Keratinocyte (primary cell): ENCODE measurements around the gene BRF1. TPM values are rescaled to one million over a fixed set of nuclear protein-coding genes. Genes with fewer than 3 reads are reported as not detected.

ENCODE experiments used
- DNase-seq: peaks from one replicate; pipeline ENCODE4 v3.0.0-alpha.2; 2011; ENCODE audit warnings: low read depth, missing footprints, low spot score
- FAIRE-seq: peaks from 2 replicates; lab custom pipeline; 2011; peaks lifted over from hg19 to GRCh38; lab: Jason Lieb, UNC
- H2AFZ ChIP-seq: 2 replicates; pipeline ENCODE4 v1.6.0; 2012; ENCODE audit warnings: low read length, control low read depth, inconsistent platforms; ENCODE audit not compliant: control insufficient read depth
- H3K27ac ChIP-seq: 2 replicates; pipeline ENCODE4 v1.5.1; 2011; ENCODE audit warnings: low read length; ENCODE audit not compliant: control insufficient read depth, insufficient read depth
- H3K27me3 ChIP-seq: 3 replicates; pipeline ENCODE4 v1.6.0; 2011; ENCODE audit warnings: low read length; ENCODE audit not compliant: control insufficient read depth, insufficient read depth; ENCODE audit errors: extremely low read depth
- H3K36me3 ChIP-seq, 2 experiments: 2 replicates in 1 of 2; 3 replicates in 1 of 2; pipeline ENCODE4 v1.5.1; 2011; ENCODE audit warnings: low read length in 2 of 2, mild to moderate bottlenecking in 1 of 2; ENCODE audit not compliant: control insufficient read depth in 2 of 2, insufficient read depth in 2 of 2; ENCODE audit errors: extremely low read depth in 1 of 2
- H3K4me1 ChIP-seq: 3 replicates; pipeline ENCODE4 v1.5.1; 2011; ENCODE audit warnings: low read length; ENCODE audit not compliant: control insufficient read depth, insufficient read depth; ENCODE audit errors: extremely low read depth
- H3K4me2 ChIP-seq: 3 replicates; pipeline ENCODE4 v1.6.0; 2011; ENCODE audit warnings: low read depth, low read length; ENCODE audit not compliant: control insufficient read depth, insufficient read depth; ENCODE audit errors: extremely low read depth
- H3K4me3 ChIP-seq, 3 experiments: fragments of 200-600 bp in 1 of 3; sonication (generic) in 1 of 3; 2 replicates in 2 of 3; 3 replicates in 1 of 3; pipeline ENCODE4 v1.5.1; 2011 to 2016; ENCODE audit warnings: low read length in 3 of 3, mild to moderate bottlenecking in 3 of 3, control low read depth in 2 of 3, inconsistent platforms in 1 of 3, low read depth in 1 of 3, mixed read lengths in 1 of 3, mixed run types in 1 of 3, moderate library complexity in 1 of 3; ENCODE audit not compliant: control insufficient read depth in 2 of 3, insufficient read depth in 2 of 3; ENCODE audit errors: extremely low read depth in 1 of 3
- H3K79me2 ChIP-seq: 2 replicates; pipeline ENCODE4 v1.6.0; 2012; ENCODE audit warnings: low read length; ENCODE audit not compliant: control insufficient read depth, insufficient read depth
- H3K9ac ChIP-seq: 3 replicates; pipeline ENCODE4 v1.6.0; 2011; ENCODE audit warnings: low read length; ENCODE audit not compliant: control insufficient read depth, insufficient read depth; ENCODE audit errors: extremely low read depth
- H3K9me1 ChIP-seq: 3 replicates; pipeline ENCODE4 v1.6.0; 2011; ENCODE audit warnings: low read length; ENCODE audit not compliant: control insufficient read depth, insufficient read depth; ENCODE audit errors: extremely low read depth
- H3K9me3 ChIP-seq: 2 replicates; pipeline ENCODE4 v1.5.1; 2012; ENCODE audit warnings: low read depth, low read length; ENCODE audit not compliant: control insufficient read depth
- H4K20me1 ChIP-seq: 3 replicates; pipeline ENCODE4 v1.6.0; 2011; ENCODE audit warnings: low read length; ENCODE audit not compliant: control insufficient read depth, insufficient read depth; ENCODE audit errors: extremely low read depth
- CTCF ChIP-seq, 3 experiments: IDR thresholded peaks in 1 of 3; conservative IDR thresholded peaks in 1 of 3; optimal IDR thresholded peaks in 1 of 3; 2 replicates in 2 of 3; 3 replicates in 1 of 3; pipeline versions ENCODE3 to v1.5.1; 2011; ENCODE audit warnings: low read length in 3 of 3, mild to moderate bottlenecking in 3 of 3, moderate library complexity in 2 of 3, control low read depth in 1 of 3, inconsistent platforms in 1 of 3; ENCODE audit not compliant: insufficient read depth in 2 of 3; ENCODE audit errors: extremely low read depth in 1 of 3
- EZH2 ChIP-seq: IDR thresholded peaks from one replicate; pipeline ENCODE4 v1.6.1; 2012; ENCODE audit warnings: inconsistent platforms, mild to moderate bottlenecking, low read length, moderate library complexity
- dilution Hi-C: fragments of 300-500 bp; cut with MboI; formaldehyde crosslinking; loops from one replicate; pipeline ENCODE4 v1.7.0; 2020; ENCODE audit warnings: low sequenced_read_pairs; ENCODE audit not compliant: extremely low pct_ligation_motif_present
- polyA plus RNA-seq, 5 experiments: library from polyadenylated mRNA; depleted of rRNA in 3 of 5; stranded (reverse) in 3 of 5; stranded (forward) in 1 of 5; unstranded in 1 of 5; fragments of >200 nt; gene quantifications; 1 replicate in 1 of 5; 2 replicates in 3 of 5; 3 replicates in 1 of 5; pipeline versions ENCODE4 v1.2.1 to v1.2.3, GENCODE V29; 2011 to 2012; ENCODE audit warnings: missing spikeins in 2 of 5, low read depth in 1 of 5, low replicate concordance in 1 of 5

Gene BRF1
- polyA plus RNA-seq, 1 donor (not counting 4 experiments of a cell fraction or from before 2014, with no cell fraction given) = 6.5 TPM

DNA sequence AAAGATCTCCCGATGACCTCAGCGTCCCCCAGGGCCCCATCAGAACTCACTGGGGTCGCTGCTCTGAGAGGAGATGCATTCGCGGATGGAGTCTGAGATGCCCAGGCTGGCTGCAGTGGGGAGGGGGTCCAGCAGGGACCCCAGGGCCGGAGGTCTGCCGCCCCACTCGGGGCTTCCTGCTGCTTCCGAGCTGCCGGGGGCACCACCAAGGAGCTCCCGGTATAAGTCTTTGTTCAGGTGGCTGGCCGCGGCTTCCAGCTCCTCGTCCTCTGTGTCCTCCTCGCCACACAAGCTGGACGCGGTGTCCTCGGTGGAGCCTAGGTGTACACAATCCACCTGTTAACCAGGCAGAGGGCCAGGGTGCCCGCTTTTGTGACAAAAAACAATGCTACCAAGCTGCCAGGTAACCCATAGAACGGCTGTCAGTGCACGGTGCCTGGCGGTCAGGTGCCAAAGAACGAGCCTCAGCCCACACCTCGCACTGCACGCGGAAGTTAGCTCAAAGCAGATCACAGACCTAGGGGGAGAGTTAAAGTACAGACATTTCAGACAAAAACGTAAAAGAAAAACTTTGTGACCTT is 79.1 kb downstream of the BRF1 start:
- Histone ChIP-seq H3K9me3 (no peaks in the 10 kb centered on the region), H2AFZ (no peak overlapping the region), H3K36me3 (peaks cover 12 to 20% of the 10 kb centered on the region in 2 experiments), H3K79me2 (no peaks in the 10 kb centered on the region), H3K4me3 (no peak overlapping the region), H3K27me3 (no peaks in the 10 kb centered on the region), H3K9ac (no peak overlapping the region), H3K4me1 (no peaks in the 10 kb centered on the region), H3K4me2 (no peak overlapping the region), H4K20me1 (no peaks in the 10 kb centered on the region), H3K27ac (no peak overlapping the region), H3K9me1 (no peaks in the 10 kb centered on the region)
- no peak for DNase-seq
- TF ChIP-seq EZH2 = no peak
- dilution Hi-C loops = no loop called here
- FAIRE-seq = no peak

DNA sequence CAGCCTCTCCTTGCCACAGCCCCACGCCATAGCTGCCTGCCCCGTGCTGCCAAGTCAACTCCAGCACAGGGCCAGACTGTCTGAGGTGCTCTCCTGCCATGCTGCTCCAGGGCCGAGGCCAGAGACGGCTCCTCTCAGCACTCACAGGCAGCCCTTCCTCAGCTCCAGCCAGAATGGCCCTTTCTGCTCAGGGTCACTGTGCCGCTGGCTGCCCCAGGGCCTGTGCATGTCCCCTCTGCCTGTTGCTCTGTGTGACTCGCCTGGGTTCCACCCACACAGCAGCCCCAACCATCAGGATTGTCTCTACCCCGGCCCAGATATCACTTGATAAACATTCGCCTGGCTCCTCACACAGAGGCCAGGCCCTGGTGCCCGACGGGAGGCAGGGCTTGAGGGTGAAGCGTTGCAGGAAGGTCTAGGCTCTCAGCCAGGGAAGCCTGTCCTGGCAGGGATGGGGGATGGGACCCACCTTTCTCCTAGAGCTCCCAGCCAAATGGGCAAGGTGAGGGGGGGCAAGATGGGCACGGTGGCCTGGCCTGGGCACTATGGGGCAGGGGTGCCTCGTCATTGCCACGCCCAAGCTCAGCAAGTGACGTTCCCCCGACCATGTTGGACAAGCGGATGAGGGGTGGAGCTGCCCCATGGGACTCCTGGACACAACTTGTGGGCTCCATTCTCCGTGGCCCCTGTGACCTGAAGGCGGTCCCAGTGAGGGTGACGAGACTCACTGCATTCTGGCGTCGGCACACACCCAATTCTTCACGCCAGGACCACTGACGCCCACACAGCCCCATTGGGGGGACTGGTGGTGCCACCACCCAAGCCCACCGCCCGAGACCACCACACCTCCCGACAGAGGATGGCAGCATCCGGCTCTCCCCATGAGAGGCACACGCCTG is 79.9 kb downstream of the BRF1 start:
- Histone ChIP-seq H3K9ac (no peak overlapping the region), H2AFZ (no peak overlapping the region), H3K36me3 (peaks cover 9 to 18% of the 10 kb centered on the region in 2 experiments), H3K9me3 (no peaks in the 10 kb centered on the region), H4K20me1 (no peaks in the 10 kb centered on the region), H3K27ac (no peak overlapping the region), H3K27me3 (no peaks in the 10 kb centered on the region), H3K9me1 (no peaks in the 10 kb centered on the region), H3K4me2 (no peak overlapping the region), H3K4me3 (no peak overlapping the region), H3K4me1 (no peaks in the 10 kb centered on the region), H3K79me2 (no peaks in the 10 kb centered on the region)
- FAIRE-seq (no peak), DNase-seq (no peak)
- TF ChIP-seq EZH2 (no peak), CTCF (optimal IDR thresholded peaks at IDR 0.05 in 1 of 3, IDR thresholded peaks at IDR 0.05 in 1 of 3, conservative IDR thresholded peaks at IDR 0.05 in 1 of 3; ENCODE audit: extremely low read depth in 1 of 3, insufficient read depth in 2 of 3, low read length in 3 of 3) (no peak)
- dilution Hi-C loops = no loop called here
